NCI-H2107 (cell line): ENCODE data around the gene FCGBP.

Experiments
- DNase-seq: peaks from one replicate; lab custom pipeline; 2025; lab: John Stamatoyannopoulos, UW

The FCGBP gene

DNA sequence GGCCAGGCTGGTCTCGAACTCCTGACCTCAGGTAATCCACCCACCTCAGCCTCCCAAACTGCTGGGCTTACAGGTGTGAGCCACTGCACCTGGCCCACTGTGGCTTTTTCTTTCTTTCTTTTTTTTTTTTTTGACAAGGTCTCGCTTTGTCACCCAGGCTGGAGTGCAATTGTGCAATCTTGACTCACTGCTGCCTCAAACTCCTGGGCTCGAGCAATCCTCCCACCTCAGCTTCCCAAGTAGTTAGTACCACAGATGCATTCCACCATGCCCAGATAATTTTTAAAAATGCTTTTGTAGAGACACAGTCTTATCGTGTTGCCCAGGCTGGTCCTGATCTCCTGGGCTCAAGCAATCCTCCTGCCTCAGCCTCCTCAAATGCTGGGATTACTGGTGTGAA lies 12.1 kb upstream of the FCGBP start:
- no peak for DNase-seq

DNA sequence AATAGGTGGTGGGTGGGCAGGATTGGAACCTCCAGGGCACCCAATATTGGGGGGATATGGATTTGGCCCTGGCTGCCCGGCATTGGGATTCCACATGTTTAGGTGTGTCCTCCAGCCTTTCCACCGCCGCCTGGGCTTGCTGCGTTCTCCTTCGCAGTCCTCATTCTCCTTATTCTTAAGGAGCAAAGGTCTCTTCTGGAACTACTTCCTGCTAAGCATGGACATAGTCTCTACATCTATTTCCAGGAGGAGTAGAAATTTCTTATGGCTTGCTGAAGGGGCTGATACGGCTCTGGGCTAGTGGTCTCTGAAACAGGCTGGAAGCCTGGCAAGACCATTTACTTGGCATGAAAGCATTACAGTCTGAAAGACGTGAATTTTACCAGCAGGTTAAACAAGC lies 9.2 kb upstream of the FCGBP start:
- no peak for DNase-seq

DNA sequence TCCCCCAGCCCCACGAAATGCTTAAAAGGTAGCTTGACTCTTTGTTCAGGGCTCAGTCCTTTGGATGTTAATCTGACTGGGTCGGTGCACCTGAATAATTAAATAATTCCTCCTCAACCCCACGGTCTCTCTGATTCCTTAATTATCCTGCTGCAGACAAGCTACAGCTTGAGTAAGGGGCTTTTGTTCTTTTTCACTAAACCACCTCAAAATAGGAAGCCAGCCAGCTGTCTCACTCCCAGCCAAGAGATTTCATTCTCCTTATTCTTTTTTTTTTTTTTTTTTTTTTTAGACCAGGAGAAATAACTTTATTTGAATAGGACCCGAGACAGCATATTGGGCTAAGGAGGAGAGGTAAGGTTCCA lies 7.9 kb upstream of the FCGBP start:
- no peak for DNase-seq

DNA sequence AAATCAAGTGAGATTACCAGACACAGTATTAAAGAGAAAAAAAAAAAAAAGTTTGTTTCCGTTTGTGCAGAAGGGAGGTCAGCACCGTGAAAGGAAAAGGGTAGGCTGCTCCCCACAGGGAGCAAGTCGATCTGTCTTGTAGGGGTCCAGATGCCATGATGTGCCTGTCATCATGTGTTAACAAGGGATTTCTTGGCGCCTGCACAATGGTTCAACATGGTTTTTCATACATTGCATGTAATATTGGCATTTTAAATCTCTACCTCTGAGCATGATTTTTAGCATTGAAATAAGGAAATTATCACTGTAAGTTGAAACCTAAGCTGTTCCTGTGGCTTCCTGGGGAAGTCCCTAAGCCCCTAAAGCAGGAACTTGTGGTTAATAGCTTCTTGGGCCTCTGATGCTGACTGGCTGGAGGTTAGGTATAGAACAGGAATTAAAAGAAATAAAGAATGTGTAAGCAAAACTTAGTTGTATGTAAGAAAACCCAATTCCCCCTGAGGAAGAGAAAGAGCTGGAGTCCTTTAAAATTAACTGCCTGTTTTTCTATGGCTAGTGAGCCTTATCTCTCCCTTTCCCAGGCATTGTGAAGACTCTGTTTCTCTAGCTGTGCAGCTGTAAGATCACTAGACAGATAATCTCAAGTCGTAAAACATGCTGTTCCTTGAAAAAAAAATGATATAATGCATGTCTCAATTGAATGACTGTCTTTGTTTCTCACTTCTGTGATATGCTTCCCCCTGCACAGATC lies 7.4 kb upstream of the FCGBP start:
- no peak for DNase-seq

DNA sequence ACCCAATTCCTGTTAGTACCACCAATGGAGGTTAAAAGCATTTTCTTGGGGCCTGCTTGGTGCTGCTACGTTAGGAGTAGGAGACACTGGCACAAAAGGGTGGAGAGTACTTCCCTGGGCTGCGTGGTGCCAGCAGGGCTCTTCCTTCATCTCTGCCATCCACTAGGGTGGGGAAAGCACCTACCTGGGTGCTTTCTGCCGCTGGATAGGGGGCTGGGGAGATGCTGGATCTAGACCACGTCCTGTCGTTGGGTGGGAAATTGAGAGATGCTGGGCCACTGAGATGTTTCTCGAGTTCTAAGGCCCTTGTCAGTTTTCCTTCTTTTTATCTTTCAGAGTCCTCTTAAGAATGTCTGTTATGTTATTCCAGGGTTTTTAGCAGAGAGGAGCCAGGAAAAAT lies 6.7 kb upstream of the FCGBP start:
- DNase-seq: no peak

DNA sequence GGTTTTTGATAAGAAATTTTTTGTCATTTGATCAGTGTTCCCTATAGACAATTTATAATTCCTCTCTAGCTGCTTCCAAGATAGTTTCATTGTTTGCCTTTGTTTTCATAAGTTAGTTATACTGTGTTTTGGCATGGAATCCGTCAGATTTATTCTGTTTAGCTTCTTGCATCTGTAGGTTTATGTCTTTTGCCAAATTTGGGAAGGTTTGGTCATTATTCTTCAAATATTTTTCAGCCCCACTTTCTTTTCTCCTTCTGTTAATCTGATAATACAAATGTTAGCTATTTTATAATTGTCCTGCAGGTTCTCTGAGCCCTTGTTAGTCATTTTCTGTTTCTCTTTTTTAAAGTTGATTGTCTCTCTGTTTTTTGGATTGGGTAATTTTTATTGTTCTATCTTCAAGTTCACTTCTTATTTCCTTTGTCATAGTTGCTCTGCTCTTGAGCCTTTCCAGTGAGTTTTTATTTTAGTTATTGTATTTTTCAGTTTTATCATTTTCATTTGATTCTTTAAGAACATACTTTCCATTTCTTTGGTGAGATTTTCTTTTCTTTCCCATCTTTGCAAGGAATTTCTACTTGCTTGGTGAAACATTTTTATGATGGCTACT lies 5.9 kb upstream of the FCGBP start:
- DNase-seq: no peak

DNA sequence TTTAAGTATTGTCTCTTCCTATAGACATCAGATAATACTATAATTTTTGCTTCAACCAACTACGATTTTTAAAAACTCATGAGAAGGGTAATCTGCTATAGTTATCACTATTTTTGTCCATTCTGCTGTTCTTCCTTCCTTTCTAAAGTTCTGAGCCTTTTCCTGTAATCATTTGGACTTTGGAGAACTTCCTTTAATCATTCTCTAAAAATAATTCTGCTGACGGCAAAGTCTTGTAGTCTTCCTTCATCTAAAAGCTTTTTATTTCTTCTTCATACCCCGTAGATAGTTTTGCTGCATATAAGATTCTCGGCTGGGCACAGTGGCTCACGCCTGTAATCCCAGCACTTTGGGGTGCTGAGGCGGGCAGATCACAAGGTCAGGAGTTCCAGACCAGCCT lies 5.1 kb upstream of the FCGBP start:
- DNase-seq: no peak

DNA sequence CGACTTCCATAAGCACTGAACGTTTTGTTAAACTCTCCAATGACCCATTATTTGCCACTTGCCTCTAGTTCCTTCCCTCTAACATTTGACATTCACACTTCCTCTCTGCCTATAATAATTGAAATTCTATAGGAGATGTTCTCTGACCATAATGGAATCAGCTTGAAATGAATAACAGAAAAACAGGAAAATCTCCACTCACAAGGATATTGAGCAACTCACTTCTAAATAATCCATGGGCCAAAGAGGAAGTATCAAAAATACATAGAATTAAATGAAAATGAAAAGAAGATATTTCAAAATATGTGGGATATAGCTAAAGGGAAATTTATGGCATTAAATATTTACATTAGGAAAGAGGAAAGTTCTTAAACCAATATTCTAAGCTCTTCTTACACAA lies 3.4 kb upstream of the FCGBP start:
- no peak for DNase-seq

DNA sequence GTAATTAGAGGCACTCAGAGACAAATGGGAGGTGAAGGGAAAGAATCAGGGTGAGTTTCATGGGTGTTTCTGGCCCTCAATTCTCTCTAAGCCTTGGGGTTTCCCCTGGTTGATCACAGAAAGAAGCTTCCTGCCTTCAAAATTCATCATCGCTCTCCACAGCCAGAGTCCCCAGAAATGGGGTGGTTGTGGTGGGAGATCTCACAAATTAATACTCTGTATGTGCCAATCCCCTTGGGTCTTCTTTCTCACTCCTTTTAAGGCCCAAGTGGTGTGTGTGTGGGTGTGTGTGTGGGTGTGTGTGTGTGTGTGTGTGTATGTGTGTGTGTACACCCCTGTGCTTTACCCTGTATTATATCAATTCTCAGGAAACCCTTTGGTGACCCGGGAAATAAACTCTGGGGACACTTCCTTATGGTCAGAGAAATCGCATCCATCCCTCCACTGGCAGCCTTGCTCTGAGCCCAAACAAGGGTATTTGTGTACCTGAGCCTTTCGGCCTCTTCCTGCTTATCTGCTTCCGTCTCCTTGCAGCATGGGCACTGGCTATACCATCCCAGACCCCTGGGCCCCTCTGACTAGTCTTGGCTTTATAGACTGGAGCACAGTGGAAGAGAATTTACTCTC lies 2.8 kb upstream of the FCGBP start:
- no peak for DNase-seq

DNA sequence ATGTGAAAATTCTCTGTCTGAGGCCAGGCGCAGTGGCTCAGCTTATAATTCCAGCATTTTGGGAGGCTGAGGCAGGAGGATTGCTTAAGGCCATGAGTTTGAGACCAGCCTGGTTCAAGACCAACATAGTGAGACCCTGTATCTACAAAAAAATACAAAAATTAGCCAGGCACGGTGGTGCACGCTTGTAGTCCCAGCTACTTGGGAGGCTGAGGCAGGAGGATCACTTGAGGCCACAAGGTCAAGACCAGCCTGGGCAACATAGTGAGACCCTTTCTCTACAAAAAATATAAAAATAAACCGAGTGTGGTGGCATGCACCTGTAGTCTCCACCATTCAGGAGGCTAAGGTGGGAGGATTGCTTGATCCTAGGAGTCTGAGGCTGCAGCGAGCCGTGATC lies 2.2 kb upstream of the FCGBP start:
- no peak for DNase-seq

DNA sequence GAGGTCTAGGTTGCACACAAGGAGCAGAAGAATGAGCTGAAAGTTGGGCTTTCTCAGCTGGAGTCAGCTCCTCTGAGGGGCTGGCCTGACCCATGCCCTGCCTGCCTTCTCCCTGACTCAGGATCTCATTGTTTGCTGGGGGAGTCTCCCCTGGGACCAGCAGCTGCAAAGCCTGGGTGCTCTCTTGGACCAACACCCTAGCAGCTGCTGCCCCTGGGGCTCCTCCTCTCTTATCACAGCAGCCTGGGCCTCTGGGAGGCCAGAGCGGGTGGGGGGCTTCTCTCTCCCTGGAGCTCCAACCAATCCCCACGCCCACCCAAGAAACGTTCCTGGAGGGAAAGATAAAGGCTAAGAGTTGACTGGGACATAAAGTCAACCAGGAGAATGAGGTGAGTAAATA lies 1.6 kb upstream of the FCGBP start:
- DNase-seq: no peak

DNA sequence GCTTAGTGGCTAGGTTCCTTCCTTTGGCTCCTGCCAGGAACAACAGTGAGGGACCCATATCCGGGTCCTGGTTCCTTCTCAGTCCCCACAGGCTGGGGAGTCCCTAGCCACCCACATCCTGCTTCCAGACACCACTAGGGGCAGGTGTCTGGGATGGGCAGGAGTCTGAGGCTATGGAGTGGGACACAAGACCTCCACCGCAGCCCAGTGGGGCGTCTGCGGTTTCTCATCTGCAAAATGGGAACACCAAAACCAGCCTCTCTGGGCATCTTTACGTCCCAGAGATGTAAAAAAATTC lies 879 bp upstream of the FCGBP start:
- DNase-seq: no peak

DNA sequence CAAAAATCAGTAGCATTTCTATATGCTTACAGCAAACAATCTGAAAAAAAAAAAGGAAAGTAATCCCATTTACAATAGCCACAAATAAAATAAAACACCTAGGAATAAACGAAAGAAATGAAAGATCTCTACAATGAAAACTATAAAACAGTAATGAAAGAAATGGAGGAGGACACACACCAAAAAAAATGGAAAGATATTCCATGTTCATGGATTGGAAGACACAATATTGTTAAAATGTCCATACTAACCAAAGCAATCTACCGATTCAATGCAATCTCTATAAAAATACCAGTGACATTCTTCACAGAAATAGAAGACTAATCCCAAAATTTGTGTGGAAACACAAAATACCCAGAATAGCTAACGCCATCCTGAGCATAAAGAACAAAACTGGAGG lies 4.7 kb downstream of the FCGBP start:
- no peak for DNase-seq

DNA sequence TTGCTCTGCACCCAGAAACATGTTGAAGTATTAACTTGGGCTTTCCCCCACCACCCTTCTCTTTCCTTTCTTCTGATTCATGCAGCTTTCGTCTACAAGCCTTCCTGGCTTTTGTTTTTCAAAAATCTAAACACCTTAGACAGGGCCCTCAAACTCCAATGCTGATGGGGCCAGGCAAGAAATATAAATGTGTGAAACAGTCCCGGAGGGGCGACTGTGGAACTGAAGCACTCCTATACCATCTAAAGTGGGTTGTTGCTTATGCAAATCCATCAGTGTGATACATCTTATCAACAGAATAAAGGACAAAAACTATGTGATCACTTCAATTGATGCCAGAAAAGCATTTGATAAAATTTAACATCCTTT lies 6.1 kb downstream of the FCGBP start:
- no peak for DNase-seq

DNA sequence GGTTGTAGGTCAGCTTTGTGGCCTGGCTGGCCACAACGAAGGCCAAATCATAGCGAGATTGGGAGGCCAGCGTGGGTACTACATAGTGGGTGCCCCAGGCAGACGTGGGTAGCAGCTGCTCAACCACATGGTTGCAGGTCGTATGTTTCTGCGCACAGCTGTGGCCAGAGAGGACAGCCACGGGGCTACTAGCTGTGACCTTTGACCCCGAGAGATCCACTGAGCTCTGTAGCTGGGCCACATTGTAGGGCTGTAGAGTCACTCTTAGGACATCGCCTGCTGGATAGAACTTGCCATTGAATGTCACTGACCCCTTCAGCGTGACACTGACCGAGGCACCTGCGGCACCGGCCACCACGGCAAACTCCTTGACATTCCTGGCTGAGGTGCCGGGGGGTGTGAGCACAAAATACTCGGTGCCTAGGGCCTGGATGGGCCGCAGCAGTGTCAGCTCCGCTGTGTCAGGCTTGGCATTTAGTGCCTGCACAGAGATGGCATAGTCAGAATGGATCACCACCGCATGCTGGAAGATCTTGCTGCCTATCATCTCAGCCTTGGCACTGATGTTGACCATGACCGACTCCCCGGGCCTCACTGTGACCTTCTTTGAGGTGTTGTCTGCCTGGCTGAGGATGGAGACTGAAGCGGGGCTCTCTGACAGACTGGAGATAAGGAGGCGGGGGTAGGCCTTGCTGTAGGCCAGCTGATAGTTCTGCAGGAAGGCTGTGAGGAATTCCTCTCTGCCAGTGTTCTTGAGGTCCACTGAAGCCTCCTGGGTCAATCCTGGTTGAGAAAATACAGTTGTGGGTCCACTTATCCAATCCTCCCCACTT lies 6.7 kb downstream of the FCGBP start:
- DNase-seq: no peak

DNA sequence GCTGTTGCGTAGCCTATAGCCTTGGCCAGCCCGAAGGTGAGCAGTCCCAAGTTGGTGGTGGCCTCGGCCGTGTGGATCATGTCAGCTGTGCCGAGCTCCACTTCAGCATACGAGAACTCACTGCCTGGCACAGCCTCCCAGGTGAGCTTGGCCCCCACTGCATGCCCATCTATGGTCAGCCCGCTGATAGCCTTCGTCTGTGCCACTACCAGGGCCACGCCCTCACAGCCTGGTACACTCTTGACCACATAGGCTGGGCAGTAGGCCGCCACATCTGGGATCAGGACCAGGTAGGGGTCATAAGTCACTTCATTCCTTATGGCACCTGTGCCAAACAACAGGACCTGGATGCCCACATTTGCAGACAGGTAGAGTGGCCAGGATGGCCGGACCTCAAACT lies 7.4 kb downstream of the FCGBP start:
- DNase-seq: no peak

DNA sequence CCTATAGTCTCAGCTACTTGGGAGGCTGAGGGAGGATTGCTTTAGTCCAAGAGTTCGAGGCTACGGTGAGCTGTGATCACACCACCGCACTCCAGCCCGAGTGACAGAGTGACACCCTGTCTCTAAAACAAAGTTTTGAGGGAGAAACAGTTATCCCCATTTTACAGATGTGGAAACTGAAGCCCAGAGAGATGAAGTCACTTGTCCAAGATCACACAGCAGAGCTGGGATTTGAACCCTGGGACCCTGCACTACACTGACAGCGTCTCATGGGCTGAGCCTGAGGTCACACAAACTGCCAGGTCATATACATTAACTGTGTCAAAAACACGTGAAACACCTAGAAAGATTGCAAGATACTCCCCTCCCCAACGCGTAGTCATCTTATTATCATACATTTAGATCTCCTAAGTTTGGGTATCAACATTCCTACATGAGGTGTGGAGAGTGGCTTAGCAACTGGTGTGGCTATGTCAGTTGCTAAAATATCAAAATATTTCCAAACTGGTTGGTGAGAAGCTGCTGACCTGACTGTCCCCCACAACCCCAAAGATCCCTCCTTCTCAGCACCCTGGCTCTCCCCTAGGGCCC lies 8.2 kb downstream of the FCGBP start:
- DNase-seq: no peak

DNA sequence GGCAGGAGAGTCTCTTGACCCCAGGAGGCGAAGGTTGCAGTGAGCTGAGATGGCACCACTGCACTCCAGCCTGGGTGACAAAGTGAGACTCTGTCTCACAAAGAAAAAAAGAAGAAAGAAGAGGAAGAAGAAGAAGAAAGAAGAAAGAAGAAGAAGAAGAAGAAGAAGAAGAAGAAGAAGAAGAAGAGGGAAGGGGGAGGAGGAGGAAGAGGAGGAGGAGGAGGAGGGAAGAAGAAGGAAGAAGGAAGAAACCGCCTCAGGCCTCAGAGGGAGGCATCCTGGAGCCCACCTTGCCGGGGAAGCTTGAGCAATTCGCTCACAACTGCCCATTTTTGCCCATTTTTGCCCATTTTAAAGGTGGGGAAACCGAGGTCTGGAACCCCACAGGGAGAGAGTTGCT lies 9.5 kb downstream of the FCGBP start:
- no peak for DNase-seq

DNA sequence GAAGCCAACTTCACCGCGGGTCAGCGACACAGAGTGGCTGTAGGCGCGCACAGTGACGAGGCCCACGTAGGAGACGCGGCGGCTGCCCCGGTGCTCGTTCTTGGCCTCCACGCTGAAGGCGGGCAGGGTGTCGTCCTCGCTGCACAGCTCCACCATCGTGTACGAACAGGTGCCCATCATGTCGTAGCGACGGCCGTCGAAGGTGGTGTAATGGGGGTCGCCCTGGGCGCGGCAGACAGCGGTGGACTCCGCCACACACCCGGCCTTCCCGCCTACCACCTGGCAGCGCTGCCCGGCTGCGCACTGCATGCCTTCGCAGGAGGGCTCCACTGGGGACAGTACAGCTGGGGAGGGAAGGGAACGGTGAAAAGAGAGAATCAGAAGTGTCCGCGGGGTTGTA lies 10.0 kb downstream of the FCGBP start:
- no peak for DNase-seq

DNA sequence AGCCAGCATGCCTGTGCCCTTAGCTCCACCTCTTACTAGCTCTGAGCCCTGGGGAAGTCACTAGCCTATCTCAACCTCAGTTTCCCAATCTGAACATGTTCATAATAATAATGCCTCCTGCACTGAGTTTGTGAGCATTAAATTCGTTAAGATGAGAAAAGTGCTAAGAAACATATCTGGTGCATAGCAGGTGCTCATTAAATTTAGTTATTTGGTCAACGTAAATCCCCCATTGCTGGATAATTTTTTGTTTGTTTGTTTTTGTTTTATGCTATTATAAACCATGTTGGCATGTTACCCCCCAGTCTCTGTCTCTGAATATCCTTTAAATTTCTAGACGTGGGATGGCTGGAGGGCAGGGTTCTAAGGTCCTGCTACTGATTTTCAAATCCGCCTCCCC lies 10.6 kb downstream of the FCGBP start:
- no peak for DNase-seq

DNA sequence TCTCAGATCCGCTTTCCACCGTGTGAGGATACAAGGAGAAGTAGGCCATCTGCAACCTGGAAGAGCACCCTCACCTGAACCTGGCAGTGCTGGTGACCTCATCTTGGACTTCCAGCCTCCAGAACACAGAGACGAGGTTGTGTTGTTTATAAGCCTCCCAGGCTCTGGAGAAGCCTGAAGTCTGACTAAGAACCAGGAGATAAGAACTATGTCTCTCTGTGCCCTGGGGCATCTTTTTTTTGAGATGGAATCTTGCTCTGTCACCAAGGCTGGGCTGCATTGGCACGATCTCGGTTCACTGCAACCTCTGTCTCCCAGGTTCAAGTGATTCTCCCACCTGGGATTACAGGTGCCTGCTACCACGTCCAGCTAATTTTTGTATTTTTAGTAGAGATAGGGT lies 14.5 kb downstream of the FCGBP start:
- no peak for DNase-seq

DNA sequence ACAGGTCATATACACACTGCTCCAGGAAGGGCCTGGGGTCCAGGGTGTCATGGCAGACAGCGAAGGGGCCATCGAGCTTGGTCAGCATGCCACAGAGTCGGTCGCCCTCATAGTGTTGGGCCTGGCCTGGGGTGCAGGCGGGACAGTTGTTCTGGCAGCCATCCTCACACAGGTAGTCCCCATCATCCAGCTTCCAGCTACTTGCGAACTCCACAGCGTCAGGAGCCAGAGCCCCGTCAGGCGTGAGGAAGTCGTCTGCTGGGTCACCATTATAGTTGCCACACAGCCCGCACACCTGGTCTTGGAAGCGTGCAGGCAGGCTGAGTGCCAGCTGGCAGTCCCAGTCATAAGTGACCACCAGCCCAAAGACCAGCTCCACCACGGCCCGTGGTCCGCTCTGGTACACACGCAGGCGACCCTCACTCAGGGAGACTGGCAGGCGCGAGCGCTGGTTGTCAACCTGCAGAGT lies 16.2 kb downstream of the FCGBP start:
- DNase-seq: no peak
